Measurements from ENCODE around the gene PRPF40B.

PRPF40B gene

DNA sequence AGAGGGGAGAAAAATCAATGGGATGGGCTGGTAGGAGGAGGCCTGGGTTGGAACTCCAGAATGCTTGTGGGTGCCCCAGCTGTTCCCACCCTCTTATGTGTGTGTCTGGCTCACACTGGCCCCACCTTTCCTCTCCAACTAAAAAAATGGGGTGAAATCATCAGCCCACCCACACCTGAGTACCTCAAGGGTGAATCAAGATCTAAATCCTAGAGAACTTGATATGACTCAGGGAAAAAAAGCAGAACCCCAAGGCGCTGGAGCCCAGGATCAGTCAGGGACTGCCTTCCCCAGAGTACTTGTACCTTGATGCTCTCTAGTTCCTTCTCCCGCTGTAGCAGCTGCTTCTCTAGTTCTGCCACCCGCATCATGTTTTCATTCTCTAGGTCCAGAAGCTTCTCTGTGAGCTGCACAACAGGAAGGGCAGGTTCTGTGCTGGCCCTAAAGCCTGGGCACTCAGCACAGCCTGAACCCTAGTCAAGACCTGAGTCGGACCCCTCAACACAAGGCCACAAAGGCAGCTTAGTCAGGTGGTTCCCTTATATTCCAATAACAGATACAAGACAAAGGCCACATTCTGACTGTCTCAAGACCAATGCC lies 29.7 kb downstream of the PRPF40B start:
- no peak overlapping the region for H3K27ac ChIP-seq
- TF ChIP-seq ZFX (IDR thresholded peaks at IDR 0.05) = no peak
- TF ChIP-seq, protein P1, sequence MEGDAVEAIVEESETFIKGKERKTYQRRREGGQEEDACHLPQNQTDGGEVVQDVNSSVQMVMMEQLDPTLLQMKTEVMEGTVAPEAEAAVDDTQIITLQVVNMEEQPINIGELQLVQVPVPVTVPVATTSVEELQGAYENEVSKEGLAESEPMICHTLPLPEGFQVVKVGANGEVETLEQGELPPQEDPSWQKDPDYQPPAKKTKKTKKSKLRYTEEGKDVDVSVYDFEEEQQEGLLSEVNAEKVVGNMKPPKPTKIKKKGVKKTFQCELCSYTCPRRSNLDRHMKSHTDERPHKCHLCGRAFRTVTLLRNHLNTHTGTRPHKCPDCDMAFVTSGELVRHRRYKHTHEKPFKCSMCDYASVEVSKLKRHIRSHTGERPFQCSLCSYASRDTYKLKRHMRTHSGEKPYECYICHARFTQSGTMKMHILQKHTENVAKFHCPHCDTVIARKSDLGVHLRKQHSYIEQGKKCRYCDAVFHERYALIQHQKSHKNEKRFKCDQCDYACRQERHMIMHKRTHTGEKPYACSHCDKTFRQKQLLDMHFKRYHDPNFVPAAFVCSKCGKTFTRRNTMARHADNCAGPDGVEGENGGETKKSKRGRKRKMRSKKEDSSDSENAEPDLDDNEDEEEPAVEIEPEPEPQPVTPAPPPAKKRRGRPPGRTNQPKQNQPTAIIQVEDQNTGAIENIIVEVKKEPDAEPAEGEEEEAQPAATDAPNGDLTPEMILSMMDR (conservative IDR thresholded peaks at IDR 0.05) = no peak

- no peak overlapping the region for H3K27ac ChIP-seq
- no peak for TF ChIP-seq ZFX (IDR thresholded peaks at IDR 0.05)
- TF ChIP-seq, protein P1 (conservative IDR thresholded peaks at IDR 0.05) = no peak
These were observed 31.4 kb downstream of the PRPF40B start for GRCh38 chr12:49654715-49655114.

DNA sequence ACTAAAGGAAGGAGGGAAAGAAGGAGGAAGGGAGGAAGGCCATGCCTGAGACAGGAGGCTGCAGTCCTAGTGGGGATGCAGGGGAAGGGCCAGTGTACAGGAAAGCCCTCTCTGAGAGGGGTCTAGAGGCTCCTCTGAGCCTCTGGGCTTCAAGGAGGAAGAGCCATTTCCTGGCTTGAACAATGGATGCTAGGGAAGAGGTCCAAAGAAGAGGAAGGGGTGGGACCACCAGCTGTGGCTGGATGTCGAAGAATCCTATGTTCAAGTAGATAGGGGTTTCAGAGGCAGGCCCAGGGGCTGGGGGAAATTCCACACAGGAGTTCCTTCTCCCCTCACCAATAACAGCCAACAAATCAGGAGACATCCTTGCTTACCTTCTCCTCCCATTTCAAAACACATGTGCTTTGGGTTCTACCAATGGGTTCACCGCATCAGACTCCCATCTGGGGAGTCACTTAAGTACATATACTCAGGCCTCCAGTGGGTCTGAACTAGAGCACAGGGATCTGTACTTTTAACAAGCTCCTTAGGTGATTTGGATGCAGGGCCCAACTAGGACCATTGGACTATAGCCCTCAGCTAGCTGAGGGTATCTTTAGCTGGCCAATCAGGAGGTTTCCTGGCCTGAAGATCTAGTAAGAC lies 32.4 kb downstream of the PRPF40B start:
- no peak for TF ChIP-seq ZFX (IDR thresholded peaks at IDR 0.05)
- TF ChIP-seq, protein P1 (conservative IDR thresholded peaks at IDR 0.05) = no peak
- H3K27ac ChIP-seq = no peak overlapping the region

- no peak for TF ChIP-seq ZFX (IDR thresholded peaks at IDR 0.05)
- TF ChIP-seq, protein P1 (conservative IDR thresholded peaks at IDR 0.05) = no peak
- no peak overlapping the region for H3K27ac ChIP-seq
These were observed 34.9 kb downstream of the PRPF40B start for GRCh38 chr12:49658276-49658675.

- TF ChIP-seq, protein P1 (conservative IDR thresholded peaks at IDR 0.05) = no peak
- TF ChIP-seq ZFX (IDR thresholded peaks at IDR 0.05) = no peak
- no peak overlapping the region for H3K27ac ChIP-seq
These were observed 36.4 kb downstream of the PRPF40B start for GRCh38 chr12:49659753-49660152.

DNA sequence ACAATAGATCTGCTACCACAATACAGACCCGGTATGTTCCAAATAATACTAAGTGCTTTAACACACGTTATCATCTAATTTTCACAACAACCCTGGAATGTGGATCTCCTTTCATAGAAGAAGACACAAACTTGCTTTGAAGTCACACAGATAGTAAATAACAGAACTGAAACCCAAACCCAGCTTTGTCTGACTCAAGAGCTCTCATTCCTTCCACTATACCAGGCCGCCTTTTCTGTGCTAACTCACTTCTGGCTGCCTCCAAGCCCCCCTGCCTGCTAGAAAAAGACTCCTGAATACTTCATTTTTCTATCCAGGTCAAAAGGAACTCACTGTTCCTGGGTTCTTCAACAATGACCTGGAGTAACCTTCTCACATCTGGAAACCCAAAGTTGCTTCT lies 37.8 kb downstream of the PRPF40B start:
- H3K27ac ChIP-seq = no peak overlapping the region
- no peak for TF ChIP-seq ZFX (IDR thresholded peaks at IDR 0.05)
- TF ChIP-seq, protein P1 (conservative IDR thresholded peaks at IDR 0.05) = no peak

DNA sequence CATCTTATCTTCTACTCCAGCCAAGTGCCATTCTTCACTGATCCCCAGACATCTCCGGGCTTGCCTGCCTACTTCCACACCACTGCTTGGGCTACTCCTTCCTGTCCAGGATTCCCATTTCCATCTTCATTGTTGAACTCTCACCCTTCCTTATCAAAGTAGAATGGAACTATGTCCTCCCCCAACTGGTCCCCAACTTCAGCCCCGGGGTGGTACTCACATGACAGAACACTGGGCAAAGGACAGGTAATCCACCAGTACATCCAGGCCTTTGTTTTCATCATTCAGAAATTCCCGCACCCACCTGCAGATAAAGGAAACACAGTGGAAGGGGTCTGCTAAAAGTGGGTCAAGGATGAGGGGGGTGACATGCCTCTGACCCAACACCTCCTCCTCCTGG lies 38.4 kb downstream of the PRPF40B start:
- no peak for TF ChIP-seq ZFX (IDR thresholded peaks at IDR 0.05)
- TF ChIP-seq, protein P1 (conservative IDR thresholded peaks at IDR 0.05) = no peak
- no peak overlapping the region for H3K27ac ChIP-seq
